Thoracic aorta (tissue), 2 donors: Measurements from ENCODE around the gene ABCA3. TPM values are rescaled to one million over a fixed set of nuclear protein-coding genes. Genes with fewer than 3 reads are reported as not detected.

Experiments used
- ATAC-seq: fragments of 150-250 bp; one replicate; pipeline ENCODE4 v1.8.0; 2017; ENCODE audit warnings: low read depth; ENCODE audit not compliant: insufficient number of reproducible peaks, low FRiP score
- DNase-seq: peaks from one replicate; pipeline ENCODE4 v3.0.0-alpha.2; 2020; ENCODE audit warnings: low spot score
- H3K27ac ChIP-seq, 2 donors: fragments of 200-600 bp; sonication (generic); 1 replicate in 1 of 2; 2 replicates in 1 of 2; pipeline ENCODE4 v1.5.1; 2016; ENCODE audit warnings: mild to moderate bottlenecking in 2 of 2, moderate library complexity in 2 of 2
- H3K27me3 ChIP-seq: fragments of 200-600 bp; sonication (generic); replicated peaks from 2 replicates; pipeline ENCODE4 v1.6.0; 2016; ENCODE audit warnings: mild to moderate bottlenecking; ENCODE audit not compliant: insufficient read depth
- H3K36me3 ChIP-seq: fragments of 200-600 bp; sonication (generic); one replicate; pipeline ENCODE4 v1.5.1; 2016
- H3K4me1 ChIP-seq, 2 donors: fragments of 200-600 bp; sonication (generic); 1 replicate in 1 of 2; 2 replicates in 1 of 2; pipeline versions ENCODE4 v1.5.1 to v1.6.0; 2016; ENCODE audit warnings: low read depth in 2 of 2, mild to moderate bottlenecking in 1 of 2; ENCODE audit not compliant: control insufficient read depth in 1 of 2
- H3K4me3 ChIP-seq: fragments of 200-600 bp; sonication (generic); 2 replicates; pipeline ENCODE4 v1.5.1; 2016; ENCODE audit warnings: mild to moderate bottlenecking
- H3K9me3 ChIP-seq: fragments of 200-600 bp; sonication (generic); 2 replicates; pipeline ENCODE4 v1.5.1; 2016
- CTCF ChIP-seq: fragments of 200-600 bp; sonication (generic); IDR thresholded peaks from one replicate; pipeline ENCODE4 v1.5.1; 2019; ENCODE audit warnings: antibody characterized with exemption
- total RNA-seq, 2 donors: library from RNA; depleted of rRNA; stranded (reverse); fragments of >200 nt; gene quantifications; one replicate each; pipeline versions ENCODE4 v1.1.0 to v1.2.3, GENCODE V29; 2016

ABCA3 gene
- total RNA-seq, 2 donors from 2014 or later: 16.4 to 25.2 TPM

GRCh38 chr16:2319606-2320005 lies 20.9 kb downstream of the ABCA3 start:
- TF ChIP-seq CTCF: no peak
- H3K4me1 ChIP-seq: no peaks in the 10 kb centered on the region
- DNase-seq (no peak), ATAC-seq (no peak)
- H3K9me3 ChIP-seq: no peaks in the 10 kb centered on the region
- H3K27ac ChIP-seq: no peak overlapping the region
- H3K27me3 ChIP-seq: no peaks in the 10 kb centered on the region
- H3K36me3 ChIP-seq: peaks cover 46% of the 10 kb centered on the region
- H3K4me3 ChIP-seq: no peak overlapping the region

- H3K4me1 ChIP-seq: no peaks in the 10 kb centered on the region
- H3K9me3 ChIP-seq: no peaks in the 10 kb centered on the region
- H3K27me3 ChIP-seq: no peaks in the 10 kb centered on the region
- no peak for TF ChIP-seq CTCF
- no peak for DNase-seq
- no peak overlapping the region for H3K4me3 ChIP-seq
- no peak overlapping the region for H3K27ac ChIP-seq
- peaks cover 32% of the 10 kb centered on the region for H3K36me3 ChIP-seq
- ATAC-seq: no peak
Observed at GRCh38 chr16:2317231-2318020, 23.1 kb downstream of the ABCA3 start.

GRCh38 chr16:2308089-2308962 lies 32.2 kb downstream of the ABCA3 start:
- H3K9me3 ChIP-seq: no peaks in the 10 kb centered on the region
- H3K4me1 ChIP-seq: no peaks in the 10 kb centered on the region
- H3K27me3 ChIP-seq: no peaks in the 10 kb centered on the region
- TF ChIP-seq CTCF: no peak
- DNase-seq: no peak
- H3K27ac ChIP-seq: no peak overlapping the region
- H3K36me3 ChIP-seq: peaks cover 8% of the 10 kb centered on the region
- ATAC-seq: no peak
- no peak overlapping the region for H3K4me3 ChIP-seq

- Histone ChIP-seq H3K4me1 (no peaks in the 10 kb centered on the region), H3K36me3 (peaks cover 32% of the 10 kb centered on the region), H3K27ac (no peak overlapping the region), H3K4me3 (no peak overlapping the region), H3K27me3 (no peaks in the 10 kb centered on the region), H3K9me3 (no peaks in the 10 kb centered on the region)
- no peak for TF ChIP-seq CTCF
- ATAC-seq (no peak), DNase-seq (no peak)
Observed at GRCh38 chr16:2299915-2300192, 40.7 kb downstream of the ABCA3 start.

- no peaks in the 10 kb centered on the region for H3K9me3 ChIP-seq
- H3K4me1 ChIP-seq: no peaks in the 10 kb centered on the region
- H3K27ac ChIP-seq: no peak overlapping the region
- no peak overlapping the region for H3K4me3 ChIP-seq
- H3K27me3 ChIP-seq: no peaks in the 10 kb centered on the region
- ATAC-seq (no peak), DNase-seq (no peak)
- peaks cover 34% of the 10 kb centered on the region for H3K36me3 ChIP-seq
- TF ChIP-seq CTCF: no peak
Observed at GRCh38 chr16:2299121-2299914, 41.2 kb downstream of the ABCA3 start.
